GM12878 (cell line): ENCODE results near the gene C11orf91.

Experiments
- CBX3 ChIP-seq: fragments of 200-600 bp; sonication (generic); IDR thresholded peaks from 2 replicates; pipeline ENCODE4 v1.6.1; 2016; ENCODE audit warnings: low read depth, borderline replicate concordance
- CEBPB ChIP-seq, 2 experiments: fragments of 150-350 bp in 1 of 2; IDR thresholded peaks; 2 replicates each; pipeline ENCODE4 v1.6.1; 2012 to 2014; ENCODE audit warnings: low read depth in 2 of 2, low read length in 2 of 2, borderline replicate concordance in 1 of 2, inconsistent platforms in 1 of 2
- FOXM1 ChIP-seq: IDR thresholded peaks from 2 replicates; pipeline ENCODE4 v1.6.1; 2012; ENCODE audit warnings: low read depth, mild to moderate bottlenecking, inconsistent platforms, low read length, moderate library complexity
- GABPA ChIP-seq: IDR thresholded peaks from 2 replicates; pipeline ENCODE4 v1.6.1; 2014; ENCODE audit warnings: antibody characterized with exemption, low read depth, mild to moderate bottlenecking, inconsistent platforms
- HDAC6 ChIP-seq: fragments of 200-600 bp; sonication (generic); IDR thresholded peaks from one replicate; pipeline ENCODE4 v1.8.0; 2017; ENCODE audit warnings: antibody characterized with exemption; ENCODE audit not compliant: unreplicated experiment
- JUND ChIP-seq: IDR thresholded peaks from 2 replicates; pipeline ENCODE4 v1.6.1; 2012; ENCODE audit warnings: low read depth, mild to moderate bottlenecking, low read length, improper control_type of control experiment, moderate library complexity
- MTA2 ChIP-seq: fragments of 450-650 bp; IDR thresholded peaks from 2 replicates; pipeline ENCODE4 v1.6.1; 2016; ENCODE audit warnings: low read depth, mild to moderate bottlenecking, moderate library complexity
- MYC ChIP-seq: IDR thresholded peaks from 2 replicates; pipeline ENCODE4 v1.6.1; 2011; ENCODE audit warnings: mild to moderate bottlenecking, low read length, moderate library complexity, inconsistent platforms; ENCODE audit not compliant: insufficient read depth, insufficient replicate concordance, insufficient read length, severe bottlenecking
- POLR2A ChIP-seq: IDR thresholded peaks from 2 replicates; pipeline ENCODE4 v1.6.1; 2011; ENCODE audit warnings: low read depth, mild to moderate bottlenecking, low read length
- SUZ12 ChIP-seq: fragments of 200-600 bp; sonication (generic); IDR thresholded peaks from one replicate; pipeline ENCODE4 v1.6.1; 2018; ENCODE audit warnings: antibody characterized with exemption, mild to moderate bottlenecking; ENCODE audit not compliant: unreplicated experiment
- YY1 ChIP-seq: IDR thresholded peaks from 2 replicates; pipeline ENCODE4 v1.6.1; 2011; ENCODE audit warnings: low read depth, mild to moderate bottlenecking, low read length
- ZSCAN29 ChIP-seq: fragments of 450-650 bp; IDR thresholded peaks from 2 replicates; pipeline ENCODE4 v1.6.1; 2017; ENCODE audit warnings: mild to moderate bottlenecking, moderate library complexity
- TF ChIP-seq, protein P1 (sequence below), 3 experiments: IDR thresholded peaks in 2 of 3; conservative IDR thresholded peaks in 1 of 3; 2 replicates each; pipeline ENCODE4 v1.5.1; 2011; ENCODE audit warnings: low read depth in 3 of 3, low read length in 3 of 3, mild to moderate bottlenecking in 3 of 3, control low read depth in 2 of 3, moderate library complexity in 2 of 3, inconsistent platforms in 1 of 3, mixed read lengths in 1 of 3; ENCODE audit not compliant: control insufficient read depth in 2 of 3, insufficient read depth in 1 of 3; ENCODE audit errors: extremely low read depth in 1 of 3

DNA sequence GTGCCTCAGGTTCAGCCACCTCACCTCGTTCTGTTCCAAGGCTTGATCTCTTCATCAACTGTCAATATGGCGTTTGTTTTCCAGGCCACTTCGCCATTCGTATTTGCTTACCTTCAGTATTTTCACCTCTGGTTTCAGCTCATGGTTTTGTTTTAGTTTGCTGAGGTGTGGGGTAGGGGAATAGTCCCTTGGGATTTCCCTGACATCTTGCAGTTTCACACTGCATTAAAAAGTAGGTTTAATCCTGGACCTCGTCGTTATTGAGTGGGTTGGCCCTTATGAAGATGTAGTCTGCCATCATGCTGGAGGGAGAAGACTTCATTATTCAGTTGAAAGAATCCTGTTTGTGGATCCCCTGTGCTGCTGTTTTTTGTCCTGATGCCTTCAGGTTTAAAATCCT is 46.0 kb downstream of the C11orf91 start:
- TF ChIP-seq, protein P1, sequence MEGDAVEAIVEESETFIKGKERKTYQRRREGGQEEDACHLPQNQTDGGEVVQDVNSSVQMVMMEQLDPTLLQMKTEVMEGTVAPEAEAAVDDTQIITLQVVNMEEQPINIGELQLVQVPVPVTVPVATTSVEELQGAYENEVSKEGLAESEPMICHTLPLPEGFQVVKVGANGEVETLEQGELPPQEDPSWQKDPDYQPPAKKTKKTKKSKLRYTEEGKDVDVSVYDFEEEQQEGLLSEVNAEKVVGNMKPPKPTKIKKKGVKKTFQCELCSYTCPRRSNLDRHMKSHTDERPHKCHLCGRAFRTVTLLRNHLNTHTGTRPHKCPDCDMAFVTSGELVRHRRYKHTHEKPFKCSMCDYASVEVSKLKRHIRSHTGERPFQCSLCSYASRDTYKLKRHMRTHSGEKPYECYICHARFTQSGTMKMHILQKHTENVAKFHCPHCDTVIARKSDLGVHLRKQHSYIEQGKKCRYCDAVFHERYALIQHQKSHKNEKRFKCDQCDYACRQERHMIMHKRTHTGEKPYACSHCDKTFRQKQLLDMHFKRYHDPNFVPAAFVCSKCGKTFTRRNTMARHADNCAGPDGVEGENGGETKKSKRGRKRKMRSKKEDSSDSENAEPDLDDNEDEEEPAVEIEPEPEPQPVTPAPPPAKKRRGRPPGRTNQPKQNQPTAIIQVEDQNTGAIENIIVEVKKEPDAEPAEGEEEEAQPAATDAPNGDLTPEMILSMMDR (IDR thresholded peaks at IDR 0.05 in 2 of 3, conservative IDR thresholded peaks at IDR 0.05 in 1 of 3; ENCODE audit: control insufficient read depth in 2 of 3, extremely low read depth in 1 of 3, insufficient read depth in 1 of 3, low read depth in 3 of 3, low read length in 3 of 3) = no peak
- TF ChIP-seq SUZ12 (no peak), CBX3 (no peak), POLR2A (no peak), FOXM1 (no peak), HDAC6 (no peak), YY1 (peak; percentile 38; the same call in 1 of the 2 replicates), JUND (no peak), MTA2 (no peak), MYC (no peak), CEBPB (IDR thresholded peaks at IDR 0.05; ENCODE audit: borderline replicate concordance in 1 of 2, low read depth in 2 of 2, low read length in 2 of 2) (no peak), ZSCAN29 (no peak), GABPA (no peak)
